Heart left ventricle (tissue), 13 donors: ENCODE measurements around the gene SHROOM1.

Experiments used
- CTCF ChIP-seq, 12 donors: fragments of 200-600 bp; sonication (generic) in 4 of 12; IDR thresholded peaks; one replicate each; pipeline versions ENCODE4 v1.5.0 to v1.8.0; 2018 to 2022; ENCODE audit warnings: antibody characterized with exemption in 12 of 12, mild to moderate bottlenecking in 5 of 12
- POLR2A ChIP-seq, 2 donors: fragments of 450-650 bp; IDR thresholded peaks; one replicate each; pipeline ENCODE4 v1.6.1; 2017; ENCODE audit warnings: antibody characterized with exemption in 2 of 2, mild to moderate bottlenecking in 2 of 2, moderate library complexity in 2 of 2
- donor health status: ischemic (EF 13 %, LVEDD 7.1; RV severe dilation, severe dysfunction).
- donor health status: DM: no; HTN: yes; CAD: no.
- donor health status: DM: no; HTN: no; CAD: no.
- donor health status: ischemic (EF 25% LVEDD 6.9; RV normal size, moderate dysfunction).
- donor health status: ischemic (EF 25% LVEDD 5.7; RV mildly dilated, moderate dysfunction).
- donor health status: ischemic (EF 35%, LVEDD 5.7; RV mildly dilated, moderate dysfunction).
- donor health status: nonischemic (EF 11% LVEDD 7.7; RV severe dilation, severe dysfunction).
- donor health status: DM: yes; HTN: yes; CAD: no.
- donor health status: PGD.
- donor health status: ischemic (EF 29% LVEDD 5.4; RV normal size, mild dysfunction).
- donor health status: nonischemic (EF 23%, LVEDD 6.1; RV moderate dilation, normal function).

- TF ChIP-seq CTCF (IDR thresholded peaks at IDR 0.05), result no peak
- TF ChIP-seq POLR2A (IDR thresholded peaks at IDR 0.05), result no peak
Measured at GRCh38 chr5:132871459-132872284, 41.2 kb upstream of the SHROOM1 start.
